ENCODE data around the gene ARID3A. TPM values are rescaled to one million over a fixed set of nuclear protein-coding genes. Genes with fewer than 3 reads are reported as not detected.
"Not testable (repeated sequence)": the region's sequence is repeated elsewhere in the genome, so short reads cannot be mapped to it uniquely, and the experiment has no call there.

Gene ARID3A
- polyA plus RNA-seq, 1 donor = 187 TPM

- WGBS (ENCODE audit: insufficient coverage, low lambda C conversion rate) = no CpG with 5 or more reads among the region's 22 CpGs
- DNase-seq = no peak
These were observed 42.1 kb upstream of the ARID3A start for GRCh38 chr19:883661-884211.

DNA sequence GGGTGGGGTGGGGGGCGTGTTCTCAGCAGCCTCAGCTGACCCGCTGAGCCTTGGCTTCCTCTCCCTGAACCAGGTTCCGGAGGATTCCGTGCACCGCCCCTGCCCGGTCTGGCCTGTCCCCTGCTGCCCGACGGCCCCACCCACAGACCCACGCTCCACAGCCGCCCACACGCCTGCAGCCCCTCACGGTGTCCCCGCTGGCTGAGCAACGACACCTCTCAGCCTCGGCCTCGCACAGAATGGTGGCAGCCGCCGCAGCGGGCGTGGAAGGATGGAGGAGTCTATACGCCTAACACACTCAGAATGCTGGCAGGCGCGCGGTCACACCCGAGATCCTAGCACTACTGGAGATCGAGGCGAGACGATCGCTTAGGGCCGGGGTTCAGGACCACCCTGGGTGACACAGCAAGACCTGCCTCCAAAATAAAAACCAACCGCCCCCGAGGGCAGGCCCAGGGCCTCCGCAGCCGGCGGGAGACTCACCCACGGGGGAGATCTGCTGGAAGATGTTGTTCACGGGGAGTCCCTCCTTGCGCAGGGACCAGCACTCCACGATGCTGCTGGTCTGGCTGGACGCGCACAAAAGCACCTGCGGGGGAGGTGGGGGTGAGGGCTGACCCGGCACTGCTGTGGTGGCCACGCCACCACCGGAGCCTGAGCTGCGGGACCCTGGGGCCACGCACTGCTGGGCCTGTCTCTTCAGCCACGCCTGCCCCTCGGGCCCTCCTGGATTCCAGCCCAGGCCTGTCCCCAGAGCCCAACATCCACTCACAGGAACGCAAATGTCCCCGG lies 41.2 kb upstream of the ARID3A start:
- Histone ChIP-seq H3K27me3 (ENCODE audit: control insufficient read depth, insufficient read depth, low read length) (no peaks in the 10 kb centered on the region), H3K9me3 (ENCODE audit: control insufficient read depth, low read depth, low read length) (no peaks in the 10 kb centered on the region), H3K4me1 (ENCODE audit: control insufficient read depth, insufficient read depth, low read length) (no peaks in the 10 kb centered on the region), H3K4me3 (ENCODE audit: low read length) (no peak overlapping the region), H3K27ac (ENCODE audit: low read length) (no peak overlapping the region), H3K36me3 (ENCODE audit: control insufficient read depth, insufficient read depth, low read length) (peaks cover 76% of the 10 kb centered on the region)
- DNase-seq = no peak
- WGBS (ENCODE audit: insufficient coverage, low lambda C conversion rate) = no CpG with 5 or more reads among the region's 51 CpGs

More at GRCh38 chr19:883661-884211, 42.1 kb upstream of the ARID3A start:
- Histone ChIP-seq H3K27ac (ENCODE audit: low read length) (no peak overlapping the region), H3K4me3 (ENCODE audit: low read length) (no peak overlapping the region), H3K36me3 (ENCODE audit: control insufficient read depth, insufficient read depth, low read length) (peaks cover 69% of the 10 kb centered on the region), H3K27me3 (ENCODE audit: control insufficient read depth, insufficient read depth, low read length) (no peaks in the 10 kb centered on the region), H3K9me3 (ENCODE audit: control insufficient read depth, low read depth, low read length) (no peaks in the 10 kb centered on the region), H3K4me1 (ENCODE audit: control insufficient read depth, insufficient read depth, low read length) (no peaks in the 10 kb centered on the region)

DNA sequence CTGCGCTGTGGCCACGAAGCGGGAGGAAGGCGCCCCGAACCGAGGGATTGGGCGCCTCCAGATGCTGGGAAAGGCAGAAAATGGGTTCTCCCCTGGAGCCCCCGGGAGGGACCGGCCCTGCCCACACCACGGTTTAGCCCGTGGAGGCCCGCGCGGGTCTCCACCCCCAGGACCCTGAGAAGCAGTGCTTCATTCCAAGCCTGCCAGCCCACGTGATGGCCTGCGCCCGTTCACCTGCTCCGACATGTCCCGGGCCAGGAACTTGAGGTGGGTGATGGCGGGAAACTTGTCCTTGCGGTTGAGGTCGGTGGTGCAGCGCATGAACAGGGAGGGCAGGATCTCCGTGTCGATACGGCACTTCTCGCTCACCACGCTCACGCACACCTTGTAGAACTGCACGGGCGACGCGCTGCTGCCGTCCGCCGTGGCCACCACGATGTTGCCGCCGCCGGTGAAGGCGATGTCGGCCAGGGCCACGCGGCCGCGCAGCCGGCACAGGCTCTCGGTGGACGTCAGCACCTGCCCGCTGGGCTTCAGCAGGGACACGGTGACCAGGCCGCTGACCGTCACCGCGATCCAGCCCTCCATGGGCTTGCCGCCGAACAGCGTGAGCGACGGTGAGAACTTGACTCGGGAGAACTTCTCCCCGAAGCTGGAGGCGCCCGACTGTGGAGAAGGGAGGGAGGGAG lies 40.2 kb upstream of the ARID3A start:
- H3K9me3 ChIP-seq (ENCODE audit: control insufficient read depth, low read depth, low read length) = no peaks in the 10 kb centered on the region
- H3K4me3 ChIP-seq (ENCODE audit: low read length) = no peak overlapping the region
- H3K27ac ChIP-seq (ENCODE audit: low read length) = no peak overlapping the region
- no peaks in the 10 kb centered on the region for H3K4me1 ChIP-seq (ENCODE audit: control insufficient read depth, insufficient read depth, low read length)
- no peaks in the 10 kb centered on the region for H3K27me3 ChIP-seq (ENCODE audit: control insufficient read depth, insufficient read depth, low read length)
- H3K36me3 ChIP-seq (ENCODE audit: control insufficient read depth, insufficient read depth, low read length) = peaks cover 79% of the 10 kb centered on the region
- no peak for DNase-seq
- WGBS (ENCODE audit: insufficient coverage, low lambda C conversion rate) = 100% methylated on average over 3 of the region's 64 CpGs

- no peak for DNase-seq
- Histone ChIP-seq H3K4me1 (ENCODE audit: control insufficient read depth, insufficient read depth, low read length) (peaks cover 9% of the 10 kb centered on the region), H3K27me3 (ENCODE audit: control insufficient read depth, insufficient read depth, low read length) (no peaks in the 10 kb centered on the region), H3K9me3 (ENCODE audit: control insufficient read depth, low read depth, low read length) (no peaks in the 10 kb centered on the region), H3K27ac (ENCODE audit: low read length) (no peak overlapping the region), H3K36me3 (ENCODE audit: control insufficient read depth, insufficient read depth, low read length) (peaks cover 68% of the 10 kb centered on the region), H3K4me3 (ENCODE audit: low read length) (no peak overlapping the region)
- 100% methylated on average over 1 of the region's 16 CpGs for WGBS (ENCODE audit: insufficient coverage, low lambda C conversion rate)
These were observed 38.8 kb upstream of the ARID3A start for GRCh38 chr19:887072-887471.

DNA sequence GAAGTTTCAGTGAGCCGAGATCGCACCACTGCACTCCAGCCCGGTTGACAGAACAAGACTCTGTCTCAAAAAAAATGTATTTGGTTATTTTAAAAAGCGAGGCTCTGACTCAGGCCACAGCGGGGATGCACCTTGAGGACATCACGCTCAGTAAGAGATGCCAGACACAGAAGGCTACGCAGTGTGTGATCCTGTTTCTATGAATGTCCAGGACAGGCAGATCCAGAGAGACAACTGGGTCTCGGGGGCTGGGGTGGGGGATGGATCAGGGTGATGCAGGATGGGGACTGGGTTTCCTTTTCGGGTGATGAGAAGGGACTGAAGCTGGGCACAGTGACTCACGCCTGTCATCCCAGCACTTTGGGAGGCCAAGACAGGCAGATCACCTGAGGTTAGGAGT lies 38.2 kb upstream of the ARID3A start:
- Histone ChIP-seq H3K27me3 (ENCODE audit: control insufficient read depth, insufficient read depth, low read length) (no peaks in the 10 kb centered on the region), H3K4me1 (ENCODE audit: control insufficient read depth, insufficient read depth, low read length) (peaks cover 11% of the 10 kb centered on the region), H3K9me3 (ENCODE audit: control insufficient read depth, low read depth, low read length) (no peaks in the 10 kb centered on the region), H3K27ac (ENCODE audit: low read length) (no peak overlapping the region), H3K36me3 (ENCODE audit: control insufficient read depth, insufficient read depth, low read length) (peaks cover 63% of the 10 kb centered on the region), H3K4me3 (ENCODE audit: low read length) (no peak overlapping the region)
- 100% methylated on average over 2 of the region's 10 CpGs for WGBS (ENCODE audit: insufficient coverage, low lambda C conversion rate)
- DNase-seq = no peak

- no CpG with 5 or more reads among the region's 30 CpGs for WGBS (ENCODE audit: insufficient coverage, low lambda C conversion rate)
- H3K4me1 ChIP-seq (ENCODE audit: control insufficient read depth, insufficient read depth, low read length) = peaks cover 11% of the 10 kb centered on the region
- no peaks in the 10 kb centered on the region for H3K9me3 ChIP-seq (ENCODE audit: control insufficient read depth, low read depth, low read length)
- no peaks in the 10 kb centered on the region for H3K27me3 ChIP-seq (ENCODE audit: control insufficient read depth, insufficient read depth, low read length)
- peaks cover 53% of the 10 kb centered on the region for H3K36me3 ChIP-seq (ENCODE audit: control insufficient read depth, insufficient read depth, low read length)
- H3K27ac ChIP-seq (ENCODE audit: low read length) = no peak overlapping the region
- no peak for DNase-seq
- no peak overlapping the region for H3K4me3 ChIP-seq (ENCODE audit: low read length)
These were observed 37.1 kb upstream of the ARID3A start for GRCh38 chr19:888581-889385.

DNA sequence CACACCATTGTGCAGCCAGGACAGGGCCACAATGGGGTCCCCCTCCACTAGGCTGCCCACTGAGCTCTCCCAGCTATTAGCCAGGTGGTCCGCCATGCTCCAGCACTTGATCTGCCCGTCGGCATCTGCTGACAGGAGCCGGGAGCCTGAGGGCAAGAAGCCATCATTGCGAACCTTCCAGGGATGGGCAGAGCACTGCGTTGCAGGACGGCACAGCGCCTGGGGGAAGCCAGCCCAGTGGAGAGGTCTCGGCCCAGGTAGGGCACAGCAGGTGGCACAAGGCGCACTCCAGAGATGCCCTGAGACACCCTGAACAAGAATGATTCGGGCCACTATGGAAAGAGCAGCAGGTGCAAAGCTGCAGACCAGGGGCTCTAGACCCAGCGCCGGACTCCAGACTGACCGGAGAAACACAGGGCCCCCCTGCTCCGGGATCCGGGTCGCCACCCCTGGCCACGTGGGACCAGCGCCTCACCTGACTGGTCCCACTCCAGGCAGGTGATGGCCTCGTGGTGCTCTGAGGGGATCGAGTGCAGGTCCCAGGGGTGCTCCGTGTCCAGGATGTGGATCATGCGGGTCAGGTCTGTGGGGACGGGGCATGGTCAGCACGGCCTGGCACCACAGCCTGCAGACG lies 36.1 kb upstream of the ARID3A start:
- no CpG with 5 or more reads among the region's 26 CpGs for WGBS (ENCODE audit: insufficient coverage, low lambda C conversion rate)
- DNase-seq = no peak
- peaks cover 45% of the 10 kb centered on the region for H3K36me3 ChIP-seq (ENCODE audit: control insufficient read depth, insufficient read depth, low read length)

GRCh38 chr19:890831-891230 lies 35.0 kb upstream of the ARID3A start:
- H3K27ac ChIP-seq (ENCODE audit: low read length) = no peak overlapping the region
- no peak overlapping the region for H3K4me3 ChIP-seq (ENCODE audit: low read length)
- DNase-seq = no peak
- peaks cover 11% of the 10 kb centered on the region for H3K4me1 ChIP-seq (ENCODE audit: control insufficient read depth, insufficient read depth, low read length)
- H3K9me3 ChIP-seq (ENCODE audit: control insufficient read depth, low read depth, low read length) = no peaks in the 10 kb centered on the region
- H3K27me3 ChIP-seq (ENCODE audit: control insufficient read depth, insufficient read depth, low read length) = no peaks in the 10 kb centered on the region
- no CpG with 5 or more reads among the region's 18 CpGs for WGBS (ENCODE audit: insufficient coverage, low lambda C conversion rate)
- H3K36me3 ChIP-seq (ENCODE audit: control insufficient read depth, insufficient read depth, low read length) = peaks cover 36% of the 10 kb centered on the region

More for the DNA sequence above, 36.1 kb upstream of the ARID3A start:
- no peaks in the 10 kb centered on the region for H3K9me3 ChIP-seq (ENCODE audit: control insufficient read depth, low read depth, low read length)
- no peaks in the 10 kb centered on the region for H3K27me3 ChIP-seq (ENCODE audit: control insufficient read depth, insufficient read depth, low read length)
- H3K4me3 ChIP-seq (ENCODE audit: low read length) = no peak overlapping the region
- H3K4me1 ChIP-seq (ENCODE audit: control insufficient read depth, insufficient read depth, low read length) = peaks cover 11% of the 10 kb centered on the region
- no peak overlapping the region for H3K27ac ChIP-seq (ENCODE audit: low read length)

DNA sequence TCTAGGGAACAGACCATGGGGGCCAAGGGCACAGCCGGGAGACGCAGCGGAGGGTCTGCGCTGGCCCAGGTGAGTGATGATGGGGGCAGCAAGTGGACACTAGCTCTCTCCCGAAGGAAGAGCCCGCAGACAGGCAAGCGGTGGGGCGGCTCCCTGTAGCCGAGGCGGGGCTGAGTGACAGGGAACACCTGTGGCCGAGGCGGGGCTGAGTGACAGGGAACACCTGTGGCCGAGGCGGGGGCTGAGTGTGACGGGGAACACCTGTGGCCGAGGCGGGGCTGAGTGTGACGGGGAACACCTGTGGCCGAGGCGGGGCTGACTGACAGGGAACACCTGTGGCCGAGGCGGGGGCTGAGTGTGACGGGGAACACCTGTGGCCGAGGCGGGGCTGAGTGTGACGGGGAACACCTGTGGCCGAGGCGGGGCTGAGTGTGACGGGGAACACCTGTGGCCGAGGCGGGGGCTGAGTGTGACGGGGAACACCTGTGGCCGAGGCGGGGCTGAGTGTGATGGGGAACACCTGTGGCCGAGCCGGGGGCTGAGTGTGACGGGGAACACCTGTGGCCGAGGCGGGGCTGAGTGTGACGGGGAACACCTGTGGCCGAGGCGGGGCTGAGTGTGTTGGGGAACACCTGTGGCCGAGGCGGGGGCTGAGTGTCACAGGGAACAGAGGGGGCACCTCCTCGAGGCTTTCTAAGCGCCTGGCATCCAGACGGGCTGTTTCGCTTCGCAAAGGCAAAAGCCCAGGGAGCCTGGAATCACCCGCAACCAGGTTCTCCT lies 34.2 kb upstream of the ARID3A start:
- not testable (repeated sequence) for H3K27me3 ChIP-seq (ENCODE audit: control insufficient read depth, insufficient read depth, low read length); H3K9me3 ChIP-seq (ENCODE audit: control insufficient read depth, low read depth, low read length)
- H3K27ac ChIP-seq (ENCODE audit: low read length) = peak overlapping the region; percentile 77
- DNase-seq = peak in 1 of 2 donors; percentile 45
- H3K4me1 ChIP-seq (ENCODE audit: control insufficient read depth, insufficient read depth, low read length) = peaks cover 11% of the 10 kb centered on the region
- no CpG with 5 or more reads among the region's 50 CpGs for WGBS (ENCODE audit: insufficient coverage, low lambda C conversion rate)
- peak overlapping the region; percentile 88 for H3K4me3 ChIP-seq (ENCODE audit: low read length)
- H3K36me3 ChIP-seq (ENCODE audit: control insufficient read depth, insufficient read depth, low read length) = peaks cover 28% of the 10 kb centered on the region
